DMS153 treated with DMSO at 0.1 percent for 48 hours (cell line): ENCODE data around the gene CPN2.

Experiments
- DNase-seq: peaks from one replicate; lab custom pipeline; 2025; ENCODE audit not compliant: unreplicated experiment; lab: John Stamatoyannopoulos, UW

The CPN2 gene, protein sequence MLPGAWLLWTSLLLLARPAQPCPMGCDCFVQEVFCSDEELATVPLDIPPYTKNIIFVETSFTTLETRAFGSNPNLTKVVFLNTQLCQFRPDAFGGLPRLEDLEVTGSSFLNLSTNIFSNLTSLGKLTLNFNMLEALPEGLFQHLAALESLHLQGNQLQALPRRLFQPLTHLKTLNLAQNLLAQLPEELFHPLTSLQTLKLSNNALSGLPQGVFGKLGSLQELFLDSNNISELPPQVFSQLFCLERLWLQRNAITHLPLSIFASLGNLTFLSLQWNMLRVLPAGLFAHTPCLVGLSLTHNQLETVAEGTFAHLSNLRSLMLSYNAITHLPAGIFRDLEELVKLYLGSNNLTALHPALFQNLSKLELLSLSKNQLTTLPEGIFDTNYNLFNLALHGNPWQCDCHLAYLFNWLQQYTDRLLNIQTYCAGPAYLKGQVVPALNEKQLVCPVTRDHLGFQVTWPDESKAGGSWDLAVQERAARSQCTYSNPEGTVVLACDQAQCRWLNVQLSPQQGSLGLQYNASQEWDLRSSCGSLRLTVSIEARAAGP

DNA sequence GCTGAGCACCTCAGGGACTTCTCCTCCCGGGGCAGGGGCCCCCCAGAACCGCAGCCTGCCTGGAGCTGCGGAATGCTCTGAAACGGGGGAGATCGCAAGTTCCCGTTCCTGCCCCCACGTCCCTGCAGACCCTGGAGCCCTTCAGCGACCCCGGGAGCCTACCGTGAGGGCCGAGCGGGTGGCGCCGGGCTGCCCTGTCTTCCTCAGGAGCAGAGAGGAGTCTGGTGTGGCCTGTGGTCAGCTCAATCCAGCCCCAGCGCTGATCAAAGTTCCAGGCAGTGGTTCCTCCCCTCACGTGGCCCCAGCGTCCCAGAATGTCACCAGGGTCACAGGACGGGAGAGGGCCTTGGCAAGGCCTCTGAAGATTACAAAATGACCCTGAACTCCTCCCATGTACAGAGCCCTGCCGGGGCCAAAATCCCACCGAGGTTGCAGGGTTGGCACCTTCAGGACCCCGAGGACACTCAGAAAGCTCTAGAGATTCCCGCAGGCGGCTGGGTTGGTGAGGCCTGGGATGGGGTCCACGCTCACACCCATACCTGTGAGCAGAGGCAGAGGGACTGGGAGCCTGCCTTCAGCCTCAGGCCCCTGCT, at the start of gene CPN2:
Gene CPN2, minus strand, starts transcription at position 249 of the 593 bp plus-strand sequence. CDS start 8,626 bp downstream, outside the sequence.
- DNase-seq: no peak

DNA sequence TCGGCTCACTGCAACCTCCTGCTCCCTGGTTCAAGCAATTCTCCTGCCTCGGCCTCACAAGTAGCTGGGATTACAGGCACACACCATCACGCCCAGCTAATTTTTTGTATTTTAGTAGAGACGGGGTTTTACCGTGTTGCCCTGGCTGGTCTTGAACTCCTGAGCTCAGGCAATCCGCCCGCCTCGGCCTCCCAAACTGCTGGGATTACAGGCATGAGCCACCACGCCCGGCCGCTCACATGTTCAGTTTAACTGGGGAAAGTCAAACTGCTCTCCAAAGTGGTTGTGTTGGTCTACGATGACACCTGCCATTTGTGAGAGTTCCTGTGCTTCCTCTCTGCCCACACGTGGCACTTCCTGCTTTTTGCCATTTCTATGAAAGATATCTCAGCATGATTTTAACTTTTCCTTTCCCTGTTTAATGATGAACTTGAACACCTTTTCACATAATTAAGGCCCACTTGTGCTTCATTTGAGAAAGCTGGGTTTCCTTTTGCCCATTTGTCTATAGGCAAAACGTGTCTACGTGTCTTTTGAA, 48.8 kb upstream of the CPN2 start:
- peak; percentile 19 for DNase-seq

DNA sequence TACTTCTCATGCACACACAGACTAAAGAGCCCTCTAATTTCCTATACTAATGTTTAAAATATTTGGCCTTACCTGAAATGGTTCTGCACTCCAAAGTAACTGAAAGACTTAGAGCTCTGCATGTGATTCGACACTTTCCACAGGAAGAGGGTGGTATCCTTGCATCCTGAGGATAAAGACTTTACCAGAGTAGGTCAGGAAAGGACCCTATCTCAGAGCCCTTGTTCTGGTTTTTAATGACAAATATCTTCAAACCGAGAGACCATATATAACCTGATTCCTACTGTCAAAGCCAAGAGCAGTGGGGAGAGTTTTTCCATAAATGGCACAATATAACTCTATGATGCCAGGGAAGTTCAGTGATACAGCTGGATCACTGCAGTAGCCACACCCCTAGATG, 48.0 kb upstream of the CPN2 start, which contains the start of gene GP5:
Gene GP5, minus strand, starts transcription at position 101 of the 400 bp plus-strand sequence. CDS start 984 bp downstream, outside the sequence.
- no peak for DNase-seq

DNA sequence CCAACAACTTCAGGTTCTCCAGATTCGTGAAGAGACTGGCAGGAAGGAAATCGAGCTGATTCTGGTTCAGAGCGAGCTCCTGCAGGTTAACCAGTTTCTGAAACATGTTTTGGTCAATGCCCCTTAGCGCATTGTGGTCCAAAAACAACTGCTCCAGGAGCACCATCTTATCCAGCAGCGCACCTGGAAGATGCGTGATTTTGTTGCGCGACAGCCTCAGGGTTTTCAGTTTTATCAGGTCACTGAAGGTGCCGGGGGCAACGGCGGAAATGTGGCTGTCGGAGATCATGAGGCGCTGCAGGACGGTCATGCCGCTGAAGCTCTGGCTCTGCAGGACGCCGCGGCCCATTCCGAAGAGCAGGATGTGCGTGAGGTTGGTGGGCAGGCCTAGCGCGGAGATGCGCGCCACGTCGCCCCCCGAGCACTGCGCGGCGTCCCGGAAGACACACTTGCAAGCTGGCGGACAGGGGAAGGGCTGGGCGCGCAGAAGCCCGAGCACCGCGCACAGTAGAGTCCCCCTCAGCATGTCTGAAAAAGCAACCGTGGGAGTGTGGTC, 46.7 kb upstream of the CPN2 start:
- DNase-seq: no peak

DNA sequence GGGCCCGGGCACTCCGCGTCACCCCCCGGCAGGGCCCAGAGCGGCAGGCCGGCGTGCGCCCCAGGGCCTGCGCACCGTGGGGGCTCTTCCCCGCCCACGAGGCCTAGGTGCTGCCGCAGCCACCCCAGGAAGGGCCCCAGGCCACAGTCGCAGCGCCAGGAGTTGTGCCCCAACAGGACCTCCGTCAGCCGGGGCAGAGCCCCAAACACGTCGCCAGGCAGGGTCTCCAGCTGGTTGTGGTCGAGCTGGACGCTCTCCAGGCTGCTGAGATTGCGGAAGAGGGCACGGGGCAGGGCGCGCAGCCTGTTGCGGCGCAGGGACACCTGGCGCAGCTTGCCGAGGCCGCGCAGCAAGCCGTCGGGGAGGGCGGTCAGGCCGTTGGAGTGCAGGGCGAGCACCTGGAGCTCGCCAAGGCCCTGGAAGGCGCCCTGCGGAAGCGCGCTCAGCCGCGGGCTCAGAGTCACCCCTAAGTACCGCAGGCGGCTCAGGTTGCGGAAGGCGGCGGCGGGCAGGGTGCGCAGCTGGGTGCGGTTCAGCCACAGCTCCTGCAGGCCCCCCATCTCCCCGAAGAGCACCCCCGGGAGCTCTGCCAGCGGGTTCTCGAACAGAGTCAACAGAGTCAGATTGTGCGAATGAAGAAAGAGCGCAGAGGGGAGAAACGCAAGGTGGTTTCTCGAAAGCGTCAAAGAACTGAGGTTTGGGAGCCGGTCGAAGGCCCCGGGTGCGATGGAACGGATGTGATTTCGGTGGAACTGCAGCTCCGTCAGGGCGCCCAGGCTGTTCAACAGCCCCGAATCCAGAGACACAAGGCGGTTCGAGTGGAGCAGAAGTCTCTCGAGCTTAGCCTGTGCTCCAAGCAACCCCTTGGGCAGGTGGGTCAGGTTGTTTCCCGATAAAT, 46.0 kb upstream of the CPN2 start:
- peak; percentile 45 for DNase-seq

DNA sequence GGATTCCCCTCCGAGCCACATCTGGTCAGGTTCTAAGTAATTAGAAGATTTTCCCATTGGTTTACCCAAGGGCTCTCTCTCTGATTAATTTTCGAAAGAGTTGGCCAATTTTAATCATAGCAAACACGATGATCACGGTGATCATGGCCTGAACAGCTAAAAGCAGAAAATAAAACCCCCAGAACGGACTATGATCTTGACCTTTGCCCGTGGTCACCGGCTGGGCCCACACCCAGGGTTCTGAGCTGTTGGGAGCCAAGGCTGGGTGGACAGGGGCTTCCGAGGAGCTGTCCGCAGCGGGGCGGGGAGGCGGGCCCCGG, 45.4 kb upstream of the CPN2 start:
- no peak for DNase-seq

DNA sequence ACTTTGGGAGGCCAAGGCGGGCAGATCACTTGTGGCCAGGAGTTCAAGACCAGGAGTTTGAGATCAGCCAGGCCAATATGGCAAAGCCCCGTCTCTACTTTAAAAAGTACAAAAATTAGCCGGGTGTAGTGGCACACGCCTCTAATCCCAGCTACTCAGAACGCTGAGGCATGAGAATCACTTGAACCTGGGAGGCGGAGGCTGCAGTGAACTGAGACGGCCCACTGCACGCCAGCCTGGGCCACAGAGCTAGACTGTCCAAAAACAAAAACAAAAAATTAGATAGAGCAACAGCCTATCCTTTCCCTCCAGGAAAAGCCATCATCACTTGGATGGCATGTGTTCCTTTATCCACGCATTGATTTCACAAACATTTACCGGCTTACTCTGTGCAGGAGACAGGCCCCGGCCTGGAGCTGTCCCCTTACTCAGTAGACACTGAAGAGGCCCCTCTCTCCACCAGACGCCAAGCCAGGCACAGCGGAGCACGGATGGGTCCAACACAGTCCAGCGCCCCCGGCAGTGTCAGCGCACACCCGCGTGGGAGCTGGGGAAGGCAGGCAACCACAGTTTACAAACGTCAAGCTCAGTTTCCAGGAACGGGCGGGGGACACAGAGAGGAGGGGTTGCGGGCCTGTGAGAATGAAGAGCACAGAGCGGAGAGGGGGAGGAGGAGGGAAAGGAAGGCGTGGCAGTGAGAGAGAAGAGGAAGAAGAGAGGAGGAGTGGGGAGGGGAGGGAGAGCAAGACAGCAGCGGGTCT, 44.8 kb upstream of the CPN2 start:
- DNase-seq: peak; percentile 81

DNA sequence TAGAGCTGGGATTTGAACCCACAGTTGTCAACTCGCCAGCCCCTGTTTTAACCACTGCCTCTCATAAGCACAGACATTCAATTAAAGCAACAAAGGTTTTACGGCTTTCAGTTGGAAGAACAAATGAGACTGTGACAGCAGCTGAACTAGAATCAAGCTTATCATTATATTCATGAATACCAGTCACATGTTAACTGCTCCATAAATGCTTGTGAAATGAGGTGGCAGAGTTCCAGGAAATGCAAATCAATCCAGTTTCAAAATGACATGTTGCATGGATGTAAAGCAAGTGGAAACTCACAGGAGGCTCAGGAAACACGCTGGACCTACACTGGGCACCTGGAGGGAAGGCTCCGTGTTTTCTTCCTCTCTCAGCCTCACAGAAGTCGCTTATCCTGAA, 44.1 kb upstream of the CPN2 start:
- peak; percentile 94 for DNase-seq

DNA sequence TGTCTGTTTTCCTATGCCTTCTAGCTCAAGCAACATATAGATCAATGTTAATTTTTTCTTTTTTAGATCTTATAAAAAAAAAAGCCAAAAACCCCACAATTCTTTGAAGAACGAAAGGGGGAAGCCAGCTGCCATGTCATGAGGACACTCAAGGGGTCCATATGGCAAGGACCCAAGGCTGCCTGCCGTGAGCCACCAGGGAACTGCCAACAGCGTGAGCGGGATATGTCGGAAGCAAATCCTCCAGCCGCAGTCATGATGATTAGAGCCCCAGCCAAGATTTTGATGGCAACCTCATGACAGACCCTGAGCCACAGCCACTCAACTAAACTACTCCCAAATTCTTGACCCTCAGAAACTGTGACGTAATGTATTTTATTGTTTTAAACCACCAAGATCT, 41.4 kb upstream of the CPN2 start:
- no peak for DNase-seq

DNA sequence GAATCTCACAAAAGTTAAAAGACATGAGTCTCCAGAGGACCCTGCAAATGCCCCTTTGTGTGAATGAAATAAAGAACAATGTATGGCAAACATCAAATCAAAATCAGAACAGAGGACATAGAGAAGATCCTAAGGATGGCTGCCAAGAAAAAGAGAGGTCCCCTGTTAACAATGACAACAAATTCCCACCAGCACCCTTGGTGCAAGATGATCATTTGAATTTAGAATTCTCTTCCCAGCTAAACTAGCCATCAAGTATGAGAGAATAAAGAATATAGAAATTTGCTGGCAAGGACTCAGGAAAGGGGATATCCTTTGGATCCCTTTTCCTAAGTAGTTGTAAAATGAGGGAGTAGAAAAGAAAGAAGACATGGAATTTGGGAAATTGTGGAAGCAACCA, 39.7 kb upstream of the CPN2 start:
- DNase-seq: no peak

DNA sequence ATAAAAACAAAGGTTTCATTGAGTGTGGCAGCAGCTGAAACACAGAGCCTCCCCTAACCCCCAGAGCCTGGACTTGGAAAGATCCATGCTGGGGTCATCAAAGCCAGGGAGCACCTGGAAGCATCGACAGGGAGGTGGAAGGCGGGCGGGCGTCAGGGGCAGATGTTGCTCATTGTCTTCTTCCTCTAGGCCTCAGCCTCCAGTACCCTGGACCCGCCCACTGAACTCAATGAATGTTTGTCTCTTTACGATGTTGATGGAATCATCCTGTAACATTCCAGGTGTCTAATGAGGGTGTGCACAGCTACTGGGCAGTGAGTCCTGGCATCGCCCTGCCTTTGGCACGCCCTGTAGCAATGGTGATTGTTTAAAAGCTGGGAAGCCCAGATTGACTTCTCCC, 38.1 kb upstream of the CPN2 start:
- DNase-seq: no peak

DNA sequence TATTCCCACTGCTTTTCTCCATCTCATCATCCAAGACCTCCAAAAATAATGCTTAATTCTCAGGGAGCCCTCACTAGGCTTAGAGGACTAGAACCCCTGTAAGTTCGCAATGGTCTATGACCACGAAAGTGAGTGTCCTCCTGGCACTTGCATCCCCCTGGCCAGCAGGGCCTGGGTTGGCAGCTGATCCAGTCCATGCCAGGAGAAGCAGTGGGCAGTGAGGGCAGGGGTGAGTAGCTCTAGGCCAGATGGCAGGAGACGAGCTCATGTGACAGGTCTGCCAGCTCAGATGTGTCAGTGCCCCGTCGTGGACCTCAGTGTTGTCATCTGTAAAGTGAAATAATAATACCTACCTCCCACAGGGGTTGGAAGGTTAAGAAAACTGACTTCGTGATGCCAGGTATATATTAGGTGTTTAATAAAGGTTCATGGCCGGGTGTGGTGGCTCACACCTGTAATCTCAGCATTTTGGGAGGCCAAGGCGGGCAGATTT, 36.8 kb upstream of the CPN2 start:
- no peak for DNase-seq

DNA sequence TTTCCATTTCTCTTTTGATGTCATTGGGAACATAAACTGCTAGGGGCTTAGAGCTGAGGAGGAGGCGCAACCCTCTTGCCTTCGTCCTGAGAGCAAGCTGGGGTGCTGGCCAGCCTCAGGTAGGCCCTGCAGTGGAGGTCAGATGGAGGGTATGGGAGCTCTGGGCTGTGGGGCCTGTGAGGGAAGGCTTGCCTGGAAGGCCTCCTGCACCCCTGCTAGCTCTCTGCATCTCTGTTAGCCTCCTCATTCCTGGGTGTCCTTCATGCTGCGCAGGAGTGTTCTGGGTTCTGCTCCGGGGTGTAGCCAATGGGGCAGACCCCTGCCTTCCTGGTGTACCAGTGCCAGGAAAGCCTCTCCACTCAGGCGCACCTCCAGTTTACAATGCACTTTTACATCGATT, 36.1 kb upstream of the CPN2 start:
- DNase-seq: no peak

DNA sequence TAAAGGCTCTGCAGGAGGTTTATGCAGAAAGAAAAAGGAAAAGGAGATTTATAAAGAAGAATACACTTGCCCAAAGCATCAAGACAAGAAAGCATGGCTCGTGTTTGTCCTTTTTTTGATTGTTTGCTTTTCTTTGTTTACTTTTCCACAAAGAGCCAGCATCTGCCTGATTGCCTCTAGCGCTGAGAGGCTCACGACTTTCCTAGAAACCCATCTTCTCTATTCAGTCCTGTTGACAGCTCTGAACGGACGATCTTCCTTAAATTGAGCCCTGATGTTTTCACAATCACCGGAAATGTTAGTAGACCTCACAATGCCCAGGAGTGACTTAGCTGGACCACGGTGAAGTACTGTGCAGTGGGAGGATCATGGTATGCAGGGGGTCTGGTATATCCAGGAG, 35.5 kb upstream of the CPN2 start:
- peak; percentile 18 for DNase-seq

DNA sequence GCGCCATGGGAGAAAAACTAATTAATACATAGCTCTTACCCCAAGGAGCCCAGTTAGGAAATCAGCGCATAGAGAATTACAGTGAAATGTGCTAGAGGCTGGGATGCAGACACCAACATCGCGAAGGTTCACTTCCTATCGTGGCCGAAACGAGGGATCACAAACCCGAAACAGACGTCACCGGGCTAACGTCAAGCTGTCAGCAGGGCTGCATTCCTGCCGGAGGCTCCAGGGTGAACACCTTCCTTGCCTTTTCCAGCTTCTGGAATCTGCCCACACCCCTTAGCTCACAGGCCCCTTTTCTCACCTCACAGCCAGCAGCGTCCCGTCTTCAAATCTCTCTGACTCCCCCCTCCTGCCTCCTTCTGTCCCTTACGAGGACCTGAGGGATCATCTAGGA, 34.9 kb upstream of the CPN2 start:
- DNase-seq: no peak

DNA sequence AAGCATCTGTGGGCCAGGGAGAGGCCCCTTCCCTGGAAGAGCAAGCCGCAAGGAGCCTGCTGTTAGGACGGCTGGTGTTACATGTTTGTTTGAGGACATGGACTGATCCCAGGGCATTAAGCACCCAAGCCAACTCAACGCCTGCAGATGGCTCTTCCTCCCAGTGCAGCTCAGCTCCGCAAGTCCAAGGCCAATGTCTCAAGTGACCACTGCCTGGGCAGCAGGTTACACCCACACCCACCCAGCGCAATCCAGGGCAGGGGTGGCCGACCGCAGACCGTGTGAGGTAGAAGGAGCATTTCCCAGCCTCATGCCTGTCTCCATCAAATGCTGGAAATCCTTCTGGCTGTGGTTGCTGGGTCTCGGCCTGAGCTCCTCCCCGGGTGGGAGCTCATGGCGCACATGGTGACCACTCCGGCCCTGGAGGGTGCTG, 33.5 kb upstream of the CPN2 start:
- DNase-seq: no peak

DNA sequence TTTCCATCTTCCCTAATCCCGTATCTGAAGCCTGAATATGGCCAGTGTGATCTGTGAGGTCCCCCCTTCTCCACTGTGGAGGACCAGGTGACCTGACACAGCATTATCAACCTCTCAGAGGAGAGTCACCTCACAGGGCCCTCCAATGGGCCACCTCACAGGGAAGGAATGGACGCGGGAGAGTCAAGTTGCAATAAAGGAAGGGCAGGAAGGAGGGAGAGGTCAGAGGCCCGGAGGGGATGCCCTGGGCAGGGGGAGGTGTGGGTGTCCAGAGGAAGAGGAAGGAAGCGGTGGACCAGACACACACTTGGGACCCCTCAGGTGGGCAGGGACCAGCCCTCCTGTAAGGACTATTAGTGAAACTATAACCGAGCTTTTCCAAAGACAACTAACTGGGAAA, 33.0 kb upstream of the CPN2 start:
- no peak for DNase-seq

DNA sequence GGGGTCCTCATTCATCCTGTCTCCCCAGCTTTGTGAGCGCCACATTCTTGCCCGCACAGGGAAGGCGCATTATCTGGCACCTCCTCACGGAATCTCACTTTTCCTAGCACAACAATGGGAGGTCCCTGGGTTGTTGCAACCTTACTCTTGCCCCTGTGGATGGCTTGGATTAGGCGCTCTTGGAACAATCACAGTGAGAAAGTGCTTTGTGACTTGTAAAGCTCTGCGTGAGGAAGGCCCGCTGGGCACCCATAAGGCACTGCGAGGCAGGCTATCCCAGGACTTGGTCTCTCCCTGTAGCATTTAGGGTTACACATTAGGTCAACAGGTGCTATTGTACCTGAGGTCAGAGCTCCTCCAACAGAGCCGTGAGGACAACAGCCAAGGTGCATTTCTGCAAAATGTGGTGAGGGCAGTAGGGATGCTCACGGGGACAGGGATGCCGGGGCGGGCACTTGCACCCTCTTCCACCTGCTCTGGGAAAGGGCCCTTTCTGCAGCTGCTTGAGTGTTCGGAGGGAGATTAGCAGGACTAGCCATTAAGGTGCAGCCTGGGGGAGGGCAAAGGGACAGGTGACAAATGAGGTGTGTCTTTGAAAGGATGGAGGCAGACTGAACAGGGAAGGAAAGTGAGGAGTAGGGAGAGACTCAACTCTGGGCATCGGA, 32.3 kb upstream of the CPN2 start:
- DNase-seq: no peak

DNA sequence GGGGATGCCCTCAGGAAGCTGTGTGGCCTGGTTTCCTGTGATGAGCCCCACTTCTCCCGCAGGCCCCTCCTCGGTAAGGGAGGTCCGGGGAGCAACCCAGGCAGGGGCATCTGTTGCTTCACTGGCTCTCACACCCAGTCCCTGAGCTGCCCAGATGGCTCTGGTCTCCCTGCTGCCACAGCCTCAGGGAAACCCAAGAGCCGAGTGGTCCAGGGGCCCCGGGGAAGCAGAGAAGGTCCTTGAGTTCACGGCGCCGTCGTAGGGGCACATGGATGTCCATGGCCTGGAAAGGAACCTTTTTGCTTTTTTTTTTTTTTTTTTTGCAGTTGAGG, 31.7 kb upstream of the CPN2 start:
- DNase-seq: no peak
